Caki2 (cell line): ENCODE data around the gene GPR162. TPM values are rescaled to one million over a fixed set of nuclear protein-coding genes. Genes with fewer than 3 reads are reported as not detected.
"Not testable (repeated sequence)": the region's sequence is repeated elsewhere in the genome, so short reads cannot be mapped to it uniquely, and the experiment has no call there.

ENCODE experiments used
- DNase-seq: peaks from one replicate; pipeline ENCODE4 v3.0.0-alpha.2; 2015; ENCODE audit warnings: low read depth
- in situ Hi-C: cut with HindIII; loops from 2 replicates; pipeline ENCODE4 v1.10.0; 2016; ENCODE audit warnings: low sequenced_read_pairs, low pct_unique_long_range_greater_than_20kb, mixed read lengths
- total RNA-seq: library from RNA; depleted of rRNA; stranded (reverse); fragments of >200 nt; shearing (Covaris generic); gene quantifications from 2 replicates; pipeline ENCODE4 v1.2.3, GENCODE V29; 2014; ENCODE audit warnings: low replicate concordance

GPR162 gene
- total RNA-seq, 1 experiment from 2014 or later, result 10.0 TPM

DNA sequence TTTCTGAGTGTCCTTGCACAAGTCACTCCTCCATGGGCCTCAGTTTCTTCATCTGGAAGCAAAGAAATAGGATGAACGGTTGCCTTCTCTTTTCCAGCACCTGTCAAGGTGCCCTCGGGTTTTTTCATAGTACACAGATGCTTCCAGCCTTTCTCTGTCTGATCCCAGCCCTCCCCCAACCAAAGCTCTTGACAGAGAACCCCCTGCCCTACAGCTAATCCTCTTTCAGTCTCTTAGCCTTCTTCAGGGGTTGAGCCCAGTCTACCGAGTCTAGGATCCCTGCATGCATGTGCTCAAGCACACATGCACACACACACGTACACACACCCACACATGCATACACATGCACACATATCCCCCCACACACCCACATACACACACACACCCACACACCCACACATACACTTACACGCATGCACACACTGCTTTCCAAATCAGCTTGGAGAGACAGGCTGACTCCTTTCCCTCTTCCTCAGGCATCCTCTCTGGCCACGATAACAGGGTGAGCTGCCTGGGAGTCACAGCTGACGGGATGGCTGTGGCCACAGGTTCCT lies 24.8 kb downstream of the GPR162 start:
- in situ Hi-C loops, result no loop called here
- no peak for DNase-seq

DNA sequence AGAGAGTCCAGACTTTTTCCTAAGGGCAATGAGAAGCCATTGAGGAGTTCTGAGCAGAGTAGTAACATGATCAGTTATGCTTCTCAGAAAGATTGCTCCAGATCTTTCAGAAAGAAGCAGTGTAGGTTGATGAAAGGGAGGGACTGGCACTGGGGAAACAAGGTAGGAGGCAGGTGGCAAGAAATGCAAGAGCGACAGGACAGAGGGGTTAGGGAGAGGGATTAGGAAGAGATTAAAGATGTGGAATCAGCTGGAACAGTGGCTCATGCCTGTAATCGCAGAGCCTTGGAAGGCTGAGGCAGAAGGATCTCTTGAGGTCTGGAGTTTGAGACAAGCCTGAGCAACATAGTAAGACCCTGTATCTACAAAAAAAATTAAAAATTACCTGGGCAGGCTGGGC lies 26.1 kb downstream of the GPR162 start:
- DNase-seq, result no peak
- in situ Hi-C loops, result no loop called here

DNA sequence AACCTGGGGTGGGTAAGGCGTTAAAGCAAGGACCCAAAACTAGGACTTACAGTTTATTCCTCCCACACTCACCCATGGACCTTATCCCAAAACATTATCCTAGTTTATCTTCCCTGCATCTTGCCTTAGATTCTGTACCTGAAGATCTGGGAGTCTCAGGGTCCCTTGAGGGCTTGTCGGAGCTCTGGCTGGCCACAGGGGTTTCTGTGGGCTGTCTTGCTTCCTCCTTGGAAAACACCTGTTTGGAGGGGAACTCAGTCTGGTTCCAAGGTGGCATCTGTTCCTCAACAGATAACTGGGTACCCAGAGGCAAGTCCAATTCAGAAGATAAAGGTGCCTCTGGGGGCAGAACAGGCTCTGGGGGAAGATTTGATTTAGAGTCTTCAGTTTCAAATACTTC lies 27.8 kb downstream of the GPR162 start:
- in situ Hi-C loops, result no loop called here

DNA sequence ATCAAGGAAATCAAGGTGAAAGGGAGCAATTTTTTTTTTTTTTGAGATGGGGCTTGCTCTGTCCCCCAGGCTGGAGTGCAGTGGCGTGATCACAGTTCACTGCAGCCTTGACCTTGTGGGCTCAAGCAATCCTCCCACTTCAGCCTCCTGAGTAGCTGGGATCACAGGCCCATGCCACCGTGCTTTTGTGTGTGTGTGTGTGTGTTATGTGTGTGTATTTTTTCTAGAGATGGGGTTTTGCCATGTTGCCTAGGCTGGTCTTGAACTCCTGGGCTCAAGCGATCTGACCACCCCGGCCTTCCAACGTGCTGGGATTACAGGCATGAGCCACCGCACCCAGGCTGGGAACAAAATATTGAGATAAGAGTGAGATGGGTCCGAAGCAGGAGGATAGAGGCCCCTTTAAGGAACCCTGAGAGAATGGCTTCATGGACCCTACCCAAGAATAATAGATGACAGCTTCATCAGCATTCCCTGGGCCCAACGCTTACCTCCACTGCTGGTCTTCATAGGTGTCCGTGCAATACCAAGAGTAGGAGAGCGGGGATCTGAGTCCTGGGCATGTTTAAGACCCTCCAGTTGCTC lies 28.4 kb downstream of the GPR162 start:
- in situ Hi-C loops, result no loop called here
- DNase-seq, result no peak

More for the DNA sequence above, 27.8 kb downstream of the GPR162 start:
- DNase-seq, result no peak

DNA sequence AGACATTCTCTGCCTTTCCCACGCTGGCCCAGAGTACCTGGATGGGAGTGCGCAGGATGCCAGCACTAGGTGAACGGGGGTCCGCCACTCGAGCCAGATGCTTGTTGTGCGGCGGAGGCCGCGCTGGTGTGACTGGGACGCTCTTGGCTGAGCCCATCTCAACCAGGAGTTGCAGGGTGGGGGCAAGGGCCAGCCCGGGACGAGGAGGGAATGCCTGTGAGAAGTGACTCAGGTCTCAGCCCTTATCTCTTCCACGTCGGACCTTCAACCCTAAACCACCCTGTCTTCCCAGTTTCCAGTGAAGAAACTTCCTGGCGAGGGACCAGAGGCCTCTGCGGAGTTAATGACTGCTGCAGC lies 29.2 kb downstream of the GPR162 start:
- no peak for DNase-seq
- in situ Hi-C loops, result no loop called here

DNA sequence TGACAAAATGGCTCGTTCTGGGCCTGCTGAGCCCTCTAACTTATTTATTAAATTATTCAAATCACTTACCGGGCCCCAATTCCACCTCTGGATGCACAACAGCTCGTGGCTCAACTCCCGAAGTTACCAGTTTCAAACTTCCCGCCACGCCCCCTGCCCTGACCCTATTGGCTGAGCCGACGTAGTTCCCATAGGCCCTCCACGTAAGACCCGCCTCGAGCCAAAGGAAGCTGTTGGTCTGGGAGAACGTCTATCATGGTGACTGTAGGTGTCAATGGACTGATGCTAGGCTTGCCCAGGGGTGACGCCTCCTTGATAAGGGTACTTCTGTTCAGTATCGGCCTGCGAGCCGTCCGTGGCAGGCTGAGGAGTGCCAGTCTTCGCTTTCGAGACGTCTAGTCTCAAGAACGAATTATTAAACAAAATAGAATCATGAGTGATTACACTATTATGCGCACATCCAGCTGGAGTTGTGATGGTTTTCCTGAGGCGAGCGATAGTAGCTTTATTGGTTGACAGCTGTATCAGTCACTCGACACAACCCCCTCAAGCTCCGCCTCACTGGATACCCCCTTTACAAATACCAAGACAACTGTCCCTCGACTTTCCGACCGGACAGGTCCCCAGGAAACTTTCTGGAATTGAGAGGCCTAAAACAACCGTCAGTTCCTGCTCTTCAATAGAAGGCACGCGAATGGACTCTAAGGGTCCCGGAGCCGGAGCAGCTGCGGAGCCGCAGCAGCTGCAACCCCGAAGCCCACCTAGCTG lies 29.7 kb downstream of the GPR162 start, which contains the start of gene CDCA3:
Gene CDCA3, minus strand, starts transcription at position 134 of the 768 bp plus-strand sequence. CDS start 334 bp downstream, outside the sequence.
- in situ Hi-C loops, result no loop called here
- peak; percentile 96 for DNase-seq

DNA sequence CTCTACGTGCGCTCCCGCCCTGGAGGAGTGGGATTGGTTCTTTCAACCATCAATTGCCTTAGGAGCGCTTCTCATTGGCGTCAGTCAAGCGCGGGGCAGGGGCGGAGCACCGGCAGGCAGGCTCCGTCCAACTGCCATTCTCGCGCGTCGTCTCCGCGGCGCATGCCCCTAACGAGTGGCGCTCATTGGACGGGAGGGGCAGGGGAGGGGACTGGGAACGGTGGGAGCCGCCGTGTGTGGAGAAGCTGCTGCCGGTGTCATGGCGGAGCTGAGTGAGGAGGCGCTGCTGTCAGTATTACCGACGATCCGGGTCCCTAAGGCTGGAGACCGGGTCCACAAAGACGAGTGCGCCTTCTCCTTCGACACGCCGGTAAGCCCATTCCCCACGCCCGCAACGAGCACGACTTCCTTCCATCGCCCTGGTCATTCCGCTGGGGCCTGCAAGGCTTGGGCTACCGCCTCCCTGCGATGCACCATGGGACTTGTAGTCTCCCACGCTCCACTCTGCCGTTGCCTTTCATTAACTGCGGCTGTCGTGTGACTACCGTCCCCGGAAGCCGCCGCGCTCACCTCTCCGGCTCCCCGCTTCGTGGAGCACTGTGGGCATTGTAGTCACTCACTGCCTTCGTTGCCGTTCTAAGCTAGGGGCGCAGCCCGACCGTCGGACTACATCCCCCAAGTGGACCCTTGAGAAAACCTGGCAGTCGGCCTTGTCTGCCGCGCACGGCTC lies 30.5 kb downstream of the GPR162 start, which contains the start of gene USP5:
Gene USP5, plus strand, starts transcription at position 230 of the 730 bp plus-strand sequence. Its CDS starts 30 bp downstream, at position 260.
- peak; percentile 100 for DNase-seq
- in situ Hi-C loops, result no loop called here

DNA sequence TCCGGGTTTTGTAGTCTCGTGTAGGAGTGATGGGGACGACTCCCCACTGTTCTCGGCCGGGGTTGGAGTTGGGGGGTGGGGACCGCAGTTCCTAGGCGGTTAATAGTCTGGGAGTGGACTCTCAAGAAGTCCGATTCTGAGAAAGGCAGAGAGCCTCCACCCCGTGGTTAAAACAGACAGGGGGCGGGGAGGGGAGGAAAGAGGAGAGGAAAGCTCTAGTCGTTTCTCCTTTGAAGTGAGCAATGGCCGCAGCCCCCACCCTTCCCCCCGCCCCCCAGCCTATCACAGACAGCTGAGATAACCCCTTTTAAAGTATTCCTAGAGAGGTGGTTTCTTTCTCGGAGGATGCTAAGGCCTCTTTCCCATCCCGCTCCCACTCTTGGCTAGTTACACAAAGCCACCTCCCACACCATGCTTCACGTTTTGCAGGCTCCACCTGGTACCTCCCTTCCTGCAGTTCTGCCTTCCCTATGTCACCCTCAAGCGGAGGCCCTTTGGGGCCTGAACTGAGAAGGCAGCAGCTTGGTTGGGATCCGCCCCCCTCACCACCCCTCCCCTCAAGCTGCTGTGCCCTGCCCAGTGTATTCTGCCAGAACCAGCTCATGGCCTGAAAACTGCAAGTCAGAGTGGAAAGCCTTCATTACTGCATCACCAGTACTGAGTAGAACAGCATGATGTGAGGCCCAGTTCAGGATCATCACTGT lies 31.2 kb downstream of the GPR162 start:
- peak; percentile 88 for DNase-seq

DNA sequence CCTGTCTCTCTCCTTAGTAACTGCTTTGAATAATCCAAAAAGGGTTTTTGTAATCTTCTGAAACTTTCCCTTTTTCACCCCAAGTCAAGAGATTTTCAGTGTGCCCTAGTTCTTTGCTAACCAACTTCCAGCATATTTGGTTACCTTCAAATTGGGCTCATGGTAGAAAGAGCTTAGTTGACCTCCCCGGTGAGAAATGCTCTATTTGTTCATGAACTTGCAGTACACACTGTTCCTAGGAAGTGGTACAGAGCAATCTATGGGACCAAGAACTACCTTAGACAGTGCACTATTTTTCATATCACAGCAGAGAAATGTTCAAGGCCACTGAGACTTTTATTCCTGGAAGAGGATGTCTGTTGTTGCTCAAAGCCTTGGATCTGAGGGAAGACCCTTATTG lies 32.0 kb downstream of the GPR162 start:
- in situ Hi-C loops, result no loop called here
- no peak for DNase-seq

More for the DNA sequence above, 31.2 kb downstream of the GPR162 start:
- in situ Hi-C loops, result no loop called here

DNA sequence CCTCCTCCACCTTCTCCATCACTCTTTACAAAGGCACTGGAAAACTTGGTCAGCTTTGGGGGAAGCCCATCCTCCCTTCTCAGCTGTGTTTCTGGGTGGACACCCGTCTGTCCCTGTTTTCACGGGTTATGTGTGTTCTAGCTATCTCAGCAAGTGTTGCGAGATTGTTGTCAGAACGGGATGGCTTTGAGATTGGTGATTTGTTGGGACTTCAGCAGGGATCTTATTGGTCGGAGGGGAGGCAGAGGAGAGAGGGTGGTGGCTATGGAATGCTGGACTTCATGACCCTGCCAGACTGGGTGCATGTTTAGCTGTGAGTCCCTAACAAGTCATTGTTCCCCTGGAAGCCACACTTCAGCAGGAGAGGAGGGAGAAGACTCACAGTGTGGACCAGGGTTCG lies 32.4 kb downstream of the GPR162 start:
- no peak for DNase-seq
- in situ Hi-C loops, result no loop called here

DNA sequence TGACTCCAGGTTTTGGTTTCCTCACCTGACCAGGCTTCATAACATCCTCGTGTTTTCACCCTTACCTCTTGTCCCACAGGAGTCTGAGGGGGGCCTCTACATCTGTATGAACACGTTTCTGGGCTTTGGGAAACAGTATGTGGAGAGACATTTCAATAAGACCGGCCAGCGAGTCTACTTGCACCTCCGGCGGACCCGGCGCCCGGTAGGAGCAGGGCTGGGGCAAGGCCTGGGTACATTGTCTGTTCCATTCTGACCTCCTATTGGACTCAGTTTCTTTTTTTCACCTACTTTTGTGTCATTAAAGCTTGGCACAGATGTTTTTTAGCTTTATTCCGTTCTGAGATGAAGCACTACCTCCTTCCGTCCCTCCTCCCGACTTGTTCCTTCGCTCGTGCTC lies 33.7 kb downstream of the GPR162 start:
- in situ Hi-C loops, result no loop called here
- DNase-seq, result no peak

DNA sequence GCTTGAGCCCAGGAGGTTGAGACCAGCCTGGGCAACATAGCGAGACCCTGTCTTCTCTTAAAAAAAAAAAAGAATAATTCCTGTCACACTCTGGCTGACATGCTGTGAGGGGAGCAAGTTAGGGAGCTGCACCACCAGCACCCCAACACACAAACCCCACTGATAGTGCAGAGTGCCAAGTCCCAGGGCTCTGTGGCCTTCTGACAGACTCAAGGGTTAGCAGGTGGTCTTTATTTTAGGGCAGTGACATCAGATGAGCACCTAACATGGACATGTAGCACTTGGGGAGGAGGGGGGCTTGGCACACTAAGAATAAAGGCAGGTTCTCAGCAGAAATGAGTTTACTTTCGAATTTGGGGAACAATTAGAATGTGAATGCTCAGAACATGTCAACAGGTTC lies 37.2 kb downstream of the GPR162 start:
- DNase-seq, result no peak
- in situ Hi-C loops, result no loop called here

DNA sequence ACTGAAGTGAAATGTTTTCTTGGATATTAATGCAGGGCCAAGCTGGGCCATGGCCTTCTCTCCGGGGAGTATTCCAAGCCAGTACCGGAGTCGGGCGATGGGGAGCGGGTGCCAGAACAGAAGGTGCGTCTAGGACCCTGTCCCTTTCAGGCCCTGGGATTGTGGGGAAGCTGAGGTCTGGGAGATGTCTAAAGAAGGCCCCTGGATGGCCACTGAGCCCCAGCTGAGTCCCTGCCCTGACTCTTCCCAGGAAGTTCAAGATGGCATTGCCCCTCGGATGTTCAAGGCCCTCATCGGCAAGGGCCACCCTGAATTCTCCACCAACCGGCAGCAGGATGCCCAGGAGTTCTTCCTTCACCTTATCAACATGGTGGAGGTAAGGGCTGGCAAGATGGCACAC lies 38.5 kb downstream of the GPR162 start:
- in situ Hi-C loops, result no loop called here
- DNase-seq, result no peak

DNA sequence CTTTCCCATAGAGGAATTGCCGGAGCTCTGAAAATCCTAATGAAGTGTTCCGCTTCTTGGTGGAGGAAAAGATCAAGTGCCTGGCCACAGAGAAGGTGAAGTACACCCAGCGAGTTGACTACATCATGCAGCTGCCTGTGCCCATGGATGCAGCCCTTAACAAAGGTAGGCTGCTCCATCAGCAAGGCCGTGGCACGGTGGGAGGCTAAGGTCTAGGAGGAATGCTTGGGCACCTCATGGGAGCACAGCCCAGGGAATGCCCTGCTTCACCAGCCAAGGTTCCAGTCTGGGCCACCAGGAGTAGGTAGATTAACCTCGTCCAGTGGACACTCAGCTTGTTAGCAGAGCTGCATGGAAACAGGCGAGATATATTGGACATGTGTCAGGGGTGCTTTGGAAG lies 39.3 kb downstream of the GPR162 start:
- DNase-seq, result no peak
- in situ Hi-C loops, result no loop called here

DNA sequence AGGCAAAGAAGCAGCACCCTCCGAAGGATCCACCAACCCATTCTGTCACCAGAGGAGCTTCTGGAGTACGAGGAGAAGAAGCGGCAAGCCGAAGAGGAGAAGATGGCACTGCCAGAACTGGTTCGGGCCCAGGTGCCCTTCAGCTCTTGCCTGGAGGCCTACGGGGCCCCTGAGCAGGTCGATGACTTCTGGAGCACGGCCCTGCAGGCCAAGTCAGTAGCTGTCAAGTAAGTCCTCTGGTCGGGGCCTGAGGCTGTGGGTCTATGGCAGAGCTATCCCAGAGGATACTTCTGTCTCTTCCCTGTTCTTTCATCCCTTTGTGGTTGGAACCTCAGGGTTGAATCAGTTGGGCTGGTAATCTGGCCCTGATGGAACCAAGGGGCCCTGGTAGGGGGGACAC lies 39.8 kb downstream of the GPR162 start:
- in situ Hi-C loops, result no loop called here
- DNase-seq, result no peak

DNA sequence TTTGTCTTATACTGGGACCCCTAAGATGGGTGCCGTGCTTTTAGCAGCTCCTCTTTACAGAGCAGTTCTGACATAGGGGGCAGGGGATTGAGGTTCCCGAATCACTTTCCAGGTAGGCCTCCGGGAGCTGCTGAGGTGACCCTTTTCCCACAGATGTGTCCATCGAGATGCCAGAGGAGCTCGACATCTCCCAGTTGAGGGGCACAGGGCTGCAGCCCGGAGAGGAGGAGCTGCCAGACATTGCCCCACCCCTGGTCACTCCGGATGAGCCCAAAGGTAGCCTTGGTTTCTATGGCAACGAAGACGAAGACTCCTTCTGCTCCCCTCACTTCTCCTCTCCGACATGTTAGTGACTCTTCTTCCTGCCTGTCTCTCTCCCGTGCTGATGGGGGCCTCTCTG lies 41.4 kb downstream of the GPR162 start:
- in situ Hi-C loops, result no loop called here
- DNase-seq, result no peak

DNA sequence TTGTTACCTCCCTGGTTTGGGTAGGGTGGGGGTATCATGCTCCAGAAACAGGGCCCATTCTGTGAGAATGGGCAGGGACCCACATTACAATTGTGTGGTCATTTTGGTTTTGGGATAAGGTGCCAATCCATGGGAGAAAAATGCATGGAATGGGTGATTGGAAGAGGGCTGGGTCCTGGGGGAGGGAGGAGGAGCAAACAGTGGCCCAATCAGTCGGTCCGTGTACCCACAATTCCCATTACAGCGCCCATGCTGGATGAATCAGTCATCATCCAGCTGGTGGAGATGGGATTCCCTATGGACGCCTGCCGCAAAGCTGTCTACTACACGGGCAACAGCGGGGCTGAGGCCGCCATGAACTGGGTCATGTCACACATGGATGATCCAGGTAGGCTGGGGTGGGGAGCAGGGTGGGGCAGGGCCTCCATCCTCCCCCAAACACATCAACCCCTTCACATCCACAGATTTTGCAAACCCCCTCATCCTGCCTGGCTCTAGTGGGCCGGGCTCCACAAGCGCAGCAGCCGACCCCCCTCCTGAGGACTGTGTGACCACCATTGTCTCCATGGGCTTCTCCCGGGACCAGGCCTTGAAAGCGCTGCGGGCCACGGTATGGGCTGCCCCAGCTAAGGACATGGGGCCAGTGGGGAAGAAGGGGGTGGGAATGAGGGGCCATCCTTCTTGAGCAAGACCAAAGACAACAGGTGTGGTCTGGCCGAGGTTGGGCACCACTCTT lies 42.1 kb downstream of the GPR162 start:
- DNase-seq, result no peak
- in situ Hi-C loops, result no loop called here

DNA sequence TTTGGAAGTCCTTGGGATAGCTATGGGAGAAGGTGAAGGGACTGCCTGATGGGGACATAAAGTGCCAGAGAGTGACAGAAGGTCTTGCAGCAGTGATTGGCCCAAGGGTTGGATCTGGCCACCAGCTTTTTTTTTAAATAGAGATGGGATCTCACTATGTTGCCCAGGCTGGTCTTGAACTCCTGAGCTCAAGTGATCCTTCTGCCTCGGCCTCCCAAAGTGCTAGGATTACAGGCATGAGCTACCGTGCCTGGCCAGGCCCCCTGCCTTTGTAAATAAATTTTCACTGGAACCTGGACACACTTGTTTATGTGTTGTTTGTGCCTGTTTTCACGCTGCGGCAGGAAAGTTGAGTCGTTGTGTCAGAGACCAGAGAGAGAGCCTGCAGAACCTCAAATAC lies 43.7 kb downstream of the GPR162 start:
- in situ Hi-C loops, DNase-seq: not testable (repeated sequence)
